TTC549 (cell line): ENCODE results near the gene CHAC2.
"Not testable (repeated sequence)": the region's sequence is repeated elsewhere in the genome, so short reads cannot be mapped to it uniquely, and the experiment has no call there.

Experiments
- FAIRE-seq: peaks from 2 replicates; lab custom pipeline; 2012; peaks lifted over from hg19 to GRCh38; lab: Jason Lieb, UNC

CHAC2 gene

GRCh38 chr2:53767405-53768241, at the start of gene CHAC2:
TSS of gene CHAC2 (plus strand) at chr2:53767804. CDS start at chr2:53767887, 83 bp downstream.
- FAIRE-seq = no peak

GRCh38 chr2:53720944-53721343, 46.7 kb upstream of the CHAC2 start:
- not testable (repeated sequence) for FAIRE-seq

- no peak for FAIRE-seq
These were observed 43.1 kb upstream of the CHAC2 start for GRCh38 chr2:53724536-53724935.

GRCh38 chr2:53725662-53726061, 41.9 kb upstream of the CHAC2 start:
- FAIRE-seq = no peak

- no peak for FAIRE-seq
These were observed 39.7 kb upstream of the CHAC2 start for GRCh38 chr2:53727921-53728320.

- FAIRE-seq = no peak
These were observed 38.4 kb upstream of the CHAC2 start for GRCh38 chr2:53729143-53729762.

GRCh38 chr2:53737091-53737490, 30.5 kb upstream of the CHAC2 start:
- no peak for FAIRE-seq

GRCh38 chr2:53739032-53739431, 28.6 kb upstream of the CHAC2 start:
- no peak for FAIRE-seq

- peak; percentile 93 for FAIRE-seq
These were observed 27.4 kb upstream of the CHAC2 start for GRCh38 chr2:53740170-53740569.

GRCh38 chr2:53744395-53745065, 23.1 kb upstream of the CHAC2 start:
- FAIRE-seq = peak; percentile 48

- FAIRE-seq = no peak
These were observed 17.4 kb upstream of the CHAC2 start for GRCh38 chr2:53750041-53750768.

GRCh38 chr2:53751728-53752127, 15.9 kb upstream of the CHAC2 start:
- no peak for FAIRE-seq

- no peak for FAIRE-seq
These were observed 15.2 kb upstream of the CHAC2 start for GRCh38 chr2:53752385-53752784.

- FAIRE-seq = no peak
These were observed 14.6 kb upstream of the CHAC2 start for GRCh38 chr2:53753041-53753440.

- no peak for FAIRE-seq
These were observed 12.5 kb upstream of the CHAC2 start for GRCh38 chr2:53755121-53755520.

- no peak for FAIRE-seq
These were observed 11.0 kb upstream of the CHAC2 start for GRCh38 chr2:53756644-53757043.

- FAIRE-seq = not testable (repeated sequence)
These were observed 10.4 kb upstream of the CHAC2 start for GRCh38 chr2:53757206-53757605.

- FAIRE-seq = no peak
These were observed 1.8 kb upstream of the CHAC2 start for GRCh38 chr2:53765767-53766166.

- FAIRE-seq = no peak
These were observed 588 bp downstream of the CHAC2 start for GRCh38 chr2:53768242-53768542.

- no peak for FAIRE-seq
These were observed 1.8 kb downstream of the CHAC2 start for GRCh38 chr2:53769318-53769945.

- no peak for FAIRE-seq
These were observed 2.7 kb downstream of the CHAC2 start for GRCh38 chr2:53770264-53770663.

GRCh38 chr2:53777134-53777533, 9.5 kb downstream of the CHAC2 start:
- no peak for FAIRE-seq
